Smooth muscle cell (in vitro differentiated cells): ENCODE results near the gene DSN1. TPM values are rescaled to one million over a fixed set of nuclear protein-coding genes. Genes with fewer than 3 reads are reported as not detected.

ENCODE experiments used
- DNase-seq: peaks from one replicate; lab custom pipeline; 2025; ENCODE audit not compliant: unreplicated experiment; lab: John Stamatoyannopoulos, UW
- H2AFZ ChIP-seq: fragments of 200-600 bp; sonication (generic); 2 replicates; pipeline ENCODE4 v1.6.0; 2016; ENCODE audit warnings: antibody characterized with exemption, low read depth, mild to moderate bottlenecking
- H3F3A ChIP-seq: fragments of 200-600 bp; sonication (generic); 2 replicates; pipeline ENCODE4 v1.6.0; 2017; ENCODE audit warnings: antibody characterized with exemption, low read depth
- H3K27ac ChIP-seq: fragments of 200-600 bp; sonication (generic); 2 replicates; pipeline ENCODE4 v1.5.1; 2016; ENCODE audit warnings: low read depth, mild to moderate bottlenecking
- H3K27me3 ChIP-seq: fragments of 200-600 bp; sonication (generic); 2 replicates; pipeline ENCODE4 v1.6.1; 2016; ENCODE audit warnings: low read depth, mild to moderate bottlenecking
- H3K36me3 ChIP-seq: fragments of 200-600 bp; sonication (generic); 2 replicates; pipeline ENCODE4 v1.5.1; 2016; ENCODE audit warnings: low read depth
- H3K4me1 ChIP-seq: fragments of 200-600 bp; sonication (generic); 2 replicates; pipeline ENCODE4 v1.5.1; 2016; ENCODE audit warnings: low read depth
- H3K4me2 ChIP-seq: fragments of 200-600 bp; sonication (generic); 2 replicates; pipeline ENCODE4 v1.6.0; 2016; ENCODE audit warnings: mild to moderate bottlenecking
- H3K4me3 ChIP-seq: fragments of 200-600 bp; sonication (generic); 2 replicates; pipeline ENCODE4 v1.5.1; 2016; ENCODE audit warnings: mild to moderate bottlenecking
- H3K79me2 ChIP-seq: fragments of 200-600 bp; sonication (generic); 2 replicates; pipeline ENCODE4 v1.6.0; 2016; ENCODE audit warnings: low read depth, mild to moderate bottlenecking
- H3K9ac ChIP-seq: fragments of 200-600 bp; sonication (generic); 2 replicates; pipeline ENCODE4 v1.6.0; 2016; ENCODE audit warnings: low read depth
- H3K9me3 ChIP-seq: fragments of 200-600 bp; sonication (generic); replicated peaks from 2 replicates; pipeline ENCODE4 v1.5.1; 2016; ENCODE audit warnings: low read depth
- H4K20me1 ChIP-seq: fragments of 200-600 bp; sonication (generic); 2 replicates; pipeline ENCODE4 v1.6.0; 2016; ENCODE audit warnings: low read depth
- CTCF ChIP-seq: fragments of 200-600 bp; sonication (generic); IDR thresholded peaks from 2 replicates; pipeline ENCODE4 v1.5.1; 2017; ENCODE audit warnings: borderline replicate concordance, mild to moderate bottlenecking, antibody characterized with exemption; ENCODE audit not compliant: insufficient read depth, poor library complexity, severe bottlenecking
- WGBS: methylation state at CpG from one replicate; pipeline ENCODE4 v1.1.7; 2016; ENCODE audit warnings: low lambda C conversion rate; 5-methylcytosine and 5-hydroxymethylcytosine counted together
- polyA plus RNA-seq: library from polyadenylated mRNA; unstranded; fragments of >200 nt; fragmentation: Nextera tagmentation; extraction: Ambion mirVana; gene quantifications from 2 replicates; pipeline ENCODE4 v1.2.1, GENCODE V29; 2016
- total RNA-seq: library from RNA; depleted of rRNA; stranded (reverse); fragments of >200 nt; gene quantifications from 2 replicates; pipeline ENCODE4 v1.2.3, GENCODE V29; 2014

DSN1 gene
- total and polyA plus RNA-seq, 2 experiments from 2014 or later: 15.1 to 17.0 TPM

DNA sequence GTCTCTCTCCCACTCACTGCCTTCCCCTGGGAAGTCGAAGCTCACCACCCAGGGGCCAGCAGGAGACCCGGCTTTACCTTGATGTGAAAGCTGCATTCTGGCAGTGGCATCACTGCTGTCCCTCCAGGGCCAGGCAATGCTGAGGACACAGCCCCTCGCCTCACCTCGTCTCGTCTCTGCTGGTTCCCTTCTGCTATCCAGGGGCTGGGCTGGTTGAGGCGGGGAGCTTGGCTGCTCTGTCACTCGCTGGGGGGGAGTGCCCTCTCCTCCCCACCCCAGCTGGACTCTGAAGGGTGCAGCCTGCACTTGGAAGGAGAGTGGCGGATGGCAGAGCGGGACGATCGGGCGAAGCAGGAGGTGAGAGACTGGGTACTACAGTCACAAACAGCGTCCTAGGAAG, 12.7 kb upstream of the DSN1 start:
- H3K27me3 ChIP-seq: no peaks in the 10 kb centered on the region
- no peak for DNase-seq
- no peak overlapping the region for H3K4me3 ChIP-seq
- no peaks in the 10 kb centered on the region for H3K4me1 ChIP-seq
- WGBS: 98% methylated on average over 13 of the region's 13 CpGs
- no peak for TF ChIP-seq CTCF
- H2AFZ ChIP-seq: no peak overlapping the region
- H3K9me3 ChIP-seq: no peaks in the 10 kb centered on the region
- no peaks in the 10 kb centered on the region for H3F3A ChIP-seq
- no peak overlapping the region for H3K9ac ChIP-seq
- H3K36me3 ChIP-seq: no peaks in the 10 kb centered on the region
- H4K20me1 ChIP-seq: peaks cover 30% of the 10 kb centered on the region
- no peak overlapping the region for H3K27ac ChIP-seq
- H3K79me2 ChIP-seq: no peaks in the 10 kb centered on the region
- H3K4me2 ChIP-seq: no peak overlapping the region

DNA sequence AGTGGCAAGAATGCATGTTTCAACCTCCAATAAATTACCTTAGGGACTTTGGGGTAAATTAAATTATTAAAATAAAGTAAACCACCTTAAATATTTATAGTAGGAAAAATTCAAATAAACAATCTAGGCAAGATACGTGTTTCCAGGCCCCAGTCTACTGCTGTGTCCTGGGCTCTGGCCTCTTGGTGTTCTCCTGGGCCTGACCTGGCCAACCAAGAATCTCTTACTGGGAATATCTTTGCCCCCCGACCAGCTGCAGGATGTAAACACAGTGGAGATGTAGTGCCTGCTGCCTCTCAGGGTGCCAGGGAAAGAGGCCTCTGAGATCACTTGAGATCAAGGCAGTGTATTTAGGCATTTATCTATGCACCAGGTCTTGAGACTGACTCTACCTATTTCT, 11.7 kb upstream of the DSN1 start:
- no peak overlapping the region for H3K4me3 ChIP-seq
- no peaks in the 10 kb centered on the region for H3K36me3 ChIP-seq
- H3K9ac ChIP-seq: no peak overlapping the region
- H3K4me1 ChIP-seq: no peaks in the 10 kb centered on the region
- peaks cover 30% of the 10 kb centered on the region for H4K20me1 ChIP-seq
- H3F3A ChIP-seq: no peaks in the 10 kb centered on the region
- no peaks in the 10 kb centered on the region for H3K9me3 ChIP-seq
- no peaks in the 10 kb centered on the region for H3K27me3 ChIP-seq
- H2AFZ ChIP-seq: no peak overlapping the region
- H3K4me2 ChIP-seq: no peak overlapping the region
- no peaks in the 10 kb centered on the region for H3K79me2 ChIP-seq
- WGBS: 97% methylated on average over 2 of the region's 2 CpGs
- no peak for DNase-seq
- TF ChIP-seq CTCF: no peak
- no peak overlapping the region for H3K27ac ChIP-seq

GRCh38 chr20:36784900-36785299, 11.3 kb upstream of the DSN1 start:
- Histone ChIP-seq H3K4me2 (no peak overlapping the region), H3K79me2 (no peaks in the 10 kb centered on the region), H3K4me1 (no peaks in the 10 kb centered on the region), H3K9me3 (no peaks in the 10 kb centered on the region), H3K9ac (no peak overlapping the region), H3K27me3 (no peaks in the 10 kb centered on the region), H3K27ac (no peak overlapping the region), H3F3A (no peaks in the 10 kb centered on the region), H3K36me3 (no peaks in the 10 kb centered on the region), H2AFZ (no peak overlapping the region), H4K20me1 (peaks cover 30% of the 10 kb centered on the region), H3K4me3 (no peak overlapping the region)
- 96% methylated on average over 9 of the region's 9 CpGs for WGBS
- DNase-seq: no peak
- no peak for TF ChIP-seq CTCF

GRCh38 chr20:36784116-36784515, 10.6 kb upstream of the DSN1 start:
- no peaks in the 10 kb centered on the region for H3K4me1 ChIP-seq
- no peaks in the 10 kb centered on the region for H3K36me3 ChIP-seq
- H4K20me1 ChIP-seq: peaks cover 24% of the 10 kb centered on the region
- H3K27me3 ChIP-seq: no peaks in the 10 kb centered on the region
- no peak overlapping the region for H2AFZ ChIP-seq
- H3K27ac ChIP-seq: no peak overlapping the region
- no peaks in the 10 kb centered on the region for H3K79me2 ChIP-seq
- DNase-seq: no peak
- no peaks in the 10 kb centered on the region for H3F3A ChIP-seq
- H3K9me3 ChIP-seq: no peaks in the 10 kb centered on the region
- no peak for TF ChIP-seq CTCF
- 96% methylated on average over 7 of the region's 7 CpGs for WGBS
- no peak overlapping the region for H3K4me3 ChIP-seq
- no peak overlapping the region for H3K4me2 ChIP-seq
- H3K9ac ChIP-seq: no peak overlapping the region
